Posterior cingulate gyrus (tissue), 11 donors: Measurements from ENCODE around the gene IFT22.
"Not testable (repeated sequence)": the region's sequence is repeated elsewhere in the genome, so short reads cannot be mapped to it uniquely, and the experiment has no call there.

Experiments
- DNase-seq, 10 donors: peaks; one replicate each; pipeline versions ENCODE4 v3.0.0 to v3.0.0-alpha.2; 2020 to 2021; ENCODE audit warnings: mixed read lengths in 3 of 10
- intact Hi-C: fragments of 100-400 bp; cut with DNase I; formaldehyde crosslinking; loops from one replicate; pipeline ENCODE4 v1.15.1; 2023

The IFT22 gene

GRCh38 chr7:101328159-101328558, 6.5 kb upstream of the IFT22 start:
- peak in 2 of 10 donors; percentile 15 to 21 for DNase-seq
- intact Hi-C loops: no loop called here

GRCh38 chr7:101319401-101319800, 2.2 kb downstream of the IFT22 start:
- peak in 2 of 10 donors; percentile 12 to 36 for DNase-seq
- intact Hi-C loops: no loop called here

- intact Hi-C loops: no loop called here
Observed at GRCh38 chr7:101315336-101315735, 6.3 kb downstream of the IFT22 start.

GRCh38 chr7:101308245-101309085, 13.1 kb downstream of the IFT22 start:
- peak in 5 of 10 donors; percentile 12 to 88 (median 77) for DNase-seq
- intact Hi-C loops: no loop called here

More at GRCh38 chr7:101315336-101315735, 6.3 kb downstream of the IFT22 start:
- DNase-seq: peak in 5 of 10 donors; percentile 7 to 87 (median 34)

- intact Hi-C loops: no loop called here
- peak in 3 of 10 donors; percentile 13 to 64 (median 24) for DNase-seq
Observed at GRCh38 chr7:101306307-101306706, 15.3 kb downstream of the IFT22 start.

GRCh38 chr7:101303102-101303701, 18.4 kb downstream of the IFT22 start:
- intact Hi-C loops: no loop called here
- DNase-seq: peak in 3 of 10 donors; percentile 44 to 63 (median 62)

GRCh38 chr7:101302641-101303101, 18.9 kb downstream of the IFT22 start:
- intact Hi-C loops: no loop called here
- peak in 3 of 10 donors; percentile 45 to 72 (median 49) for DNase-seq

GRCh38 chr7:101300465-101301376, 20.9 kb downstream of the IFT22 start:
- peak in 1 of 10 donors; percentile 37 for DNase-seq
- intact Hi-C loops: no loop called here

GRCh38 chr7:101299511-101300464, 21.8 kb downstream of the IFT22 start:
- intact Hi-C loops: no loop called here
- DNase-seq: peak in 3 of 10 donors; percentile 44 to 76 (median 73)

- intact Hi-C loops: no loop called here
- peak in 3 of 10 donors; percentile 4 to 24 (median 5) for DNase-seq
Observed at GRCh38 chr7:101294832-101295121, 26.8 kb downstream of the IFT22 start.

GRCh38 chr7:101294039-101294831, 27.4 kb downstream of the IFT22 start:
- intact Hi-C loops: no loop called here
- DNase-seq: peak in 3 of 10 donors; percentile 9 to 27 (median 21)

GRCh38 chr7:101293069-101294021, 28.3 kb downstream of the IFT22 start:
- peak in 3 of 10 donors; percentile 23 to 56 (median 25) for DNase-seq

GRCh38 chr7:101292566-101292965, 29.0 kb downstream of the IFT22 start:
- intact Hi-C loops: not testable (repeated sequence)

More at GRCh38 chr7:101293069-101294021, 28.3 kb downstream of the IFT22 start:
- intact Hi-C loops: not testable (repeated sequence)

GRCh38 chr7:101290186-101291037, 31.2 kb downstream of the IFT22 start:
- intact Hi-C loops: not testable (repeated sequence)
- peak; percentile 45 to 96 (median 78) for DNase-seq

More at GRCh38 chr7:101292566-101292965, 29.0 kb downstream of the IFT22 start:
- peak in 3 of 10 donors; percentile 3 to 29 (median 27) for DNase-seq

GRCh38 chr7:101289687-101290086, 31.9 kb downstream of the IFT22 start:
- peak in 3 of 10 donors; percentile 5 to 24 (median 20) for DNase-seq
- intact Hi-C loops: loop anchor here (10.0 kb wide), 1 partner anchor 55 kb away; the partner anchor contains the start of gene CLDN15

GRCh38 chr7:101288439-101288838, 33.2 kb downstream of the IFT22 start:
- peak in 1 of 10 donors; percentile 2 for DNase-seq
- intact Hi-C loops: loop anchor here (10.0 kb wide), 1 partner anchor 54 kb away; the partner anchor contains the start of gene CLDN15
